Astrocyte (in vitro differentiated cells and primary cell): ENCODE results near the gene MAP1B.

ENCODE experiments used
- EZH2 ChIP-seq: IDR thresholded peaks from 2 replicates; pipeline ENCODE4 v1.6.1; 2012; ENCODE audit warnings: mild to moderate bottlenecking, low read length, inconsistent platforms; ENCODE audit not compliant: insufficient read depth
- TF ChIP-seq, protein P1 (sequence below): IDR thresholded peaks from 2 replicates; pipeline ENCODE4 v1.5.1; 2011; ENCODE audit warnings: low read depth, mild to moderate bottlenecking, inconsistent platforms, low read length, moderate library complexity; ENCODE audit not compliant: insufficient read depth

DNA sequence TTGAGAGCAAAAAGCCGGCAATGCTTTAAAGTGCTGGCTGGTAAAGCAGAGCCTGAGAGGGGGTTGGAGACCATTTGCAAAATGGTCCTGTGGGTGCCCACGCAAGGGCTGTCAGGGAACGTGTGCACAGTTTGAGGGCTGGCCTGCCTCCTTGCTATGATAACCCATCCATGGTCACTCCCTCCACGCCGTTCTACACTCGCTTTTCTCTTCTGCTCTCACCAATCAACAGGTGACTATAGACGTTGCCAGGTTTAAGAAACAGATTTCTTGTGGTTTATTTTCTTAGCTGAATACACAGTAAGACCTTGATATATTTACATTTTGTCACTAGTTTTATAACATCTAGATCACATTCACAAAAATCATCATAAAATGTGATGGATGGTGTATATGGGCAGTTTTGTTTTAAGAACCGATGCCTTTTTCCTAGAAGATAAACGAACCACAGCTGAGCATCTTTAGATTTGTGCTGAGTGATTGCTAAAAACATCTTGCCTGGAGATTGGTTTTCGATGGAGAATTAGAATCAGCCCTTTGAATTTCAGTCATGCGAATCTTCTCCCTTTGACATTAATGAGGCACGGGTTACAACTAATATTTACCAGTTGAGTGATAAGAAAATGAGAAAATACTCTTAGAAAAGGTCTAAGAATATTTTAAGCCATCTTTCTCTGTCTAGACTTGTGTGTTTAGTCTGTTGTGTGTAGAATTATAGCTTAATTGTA lies 13.9 kb downstream of the MAP1B start:
- TF ChIP-seq EZH2 = no peak
- TF ChIP-seq, protein P1, sequence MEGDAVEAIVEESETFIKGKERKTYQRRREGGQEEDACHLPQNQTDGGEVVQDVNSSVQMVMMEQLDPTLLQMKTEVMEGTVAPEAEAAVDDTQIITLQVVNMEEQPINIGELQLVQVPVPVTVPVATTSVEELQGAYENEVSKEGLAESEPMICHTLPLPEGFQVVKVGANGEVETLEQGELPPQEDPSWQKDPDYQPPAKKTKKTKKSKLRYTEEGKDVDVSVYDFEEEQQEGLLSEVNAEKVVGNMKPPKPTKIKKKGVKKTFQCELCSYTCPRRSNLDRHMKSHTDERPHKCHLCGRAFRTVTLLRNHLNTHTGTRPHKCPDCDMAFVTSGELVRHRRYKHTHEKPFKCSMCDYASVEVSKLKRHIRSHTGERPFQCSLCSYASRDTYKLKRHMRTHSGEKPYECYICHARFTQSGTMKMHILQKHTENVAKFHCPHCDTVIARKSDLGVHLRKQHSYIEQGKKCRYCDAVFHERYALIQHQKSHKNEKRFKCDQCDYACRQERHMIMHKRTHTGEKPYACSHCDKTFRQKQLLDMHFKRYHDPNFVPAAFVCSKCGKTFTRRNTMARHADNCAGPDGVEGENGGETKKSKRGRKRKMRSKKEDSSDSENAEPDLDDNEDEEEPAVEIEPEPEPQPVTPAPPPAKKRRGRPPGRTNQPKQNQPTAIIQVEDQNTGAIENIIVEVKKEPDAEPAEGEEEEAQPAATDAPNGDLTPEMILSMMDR = no peak
